DMS153 (cell line): Measurements from ENCODE around the gene CCDC158.
"Not testable (repeated sequence)": the region's sequence is repeated elsewhere in the genome, so short reads cannot be mapped to it uniquely, and the experiment has no call there.

Source experiments
- DNase-seq: peaks from one replicate; lab custom pipeline; 2025; lab: John Stamatoyannopoulos, UW

The CCDC158 gene

GRCh38 chr4:76430519-76431388 is 9.8 kb upstream of the CCDC158 start:
- DNase-seq = peak; percentile 23

- DNase-seq = no peak
These were observed 8.7 kb upstream of the CCDC158 start for GRCh38 chr4:76429636-76430035.

DNA sequence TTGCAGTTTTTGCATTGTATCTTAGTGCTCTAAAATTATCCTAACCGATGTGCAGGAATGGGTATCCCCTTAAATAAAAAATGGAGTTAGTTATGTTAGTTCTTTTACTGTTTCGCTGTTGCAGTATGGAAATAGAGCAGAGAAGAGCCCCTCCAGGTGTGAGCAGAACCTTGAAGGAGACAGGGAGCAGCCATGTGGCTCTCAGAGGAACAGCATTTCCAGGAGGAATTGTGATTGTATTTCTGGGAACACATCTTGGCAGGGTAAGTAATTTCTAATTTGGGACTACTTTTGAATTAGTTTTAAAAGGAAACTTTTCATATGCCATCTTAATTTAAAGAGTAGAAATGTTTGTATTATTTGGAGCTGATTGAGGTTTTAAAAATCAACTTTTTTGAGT is 5.3 kb upstream of the CCDC158 start:
- DNase-seq = no peak

DNA sequence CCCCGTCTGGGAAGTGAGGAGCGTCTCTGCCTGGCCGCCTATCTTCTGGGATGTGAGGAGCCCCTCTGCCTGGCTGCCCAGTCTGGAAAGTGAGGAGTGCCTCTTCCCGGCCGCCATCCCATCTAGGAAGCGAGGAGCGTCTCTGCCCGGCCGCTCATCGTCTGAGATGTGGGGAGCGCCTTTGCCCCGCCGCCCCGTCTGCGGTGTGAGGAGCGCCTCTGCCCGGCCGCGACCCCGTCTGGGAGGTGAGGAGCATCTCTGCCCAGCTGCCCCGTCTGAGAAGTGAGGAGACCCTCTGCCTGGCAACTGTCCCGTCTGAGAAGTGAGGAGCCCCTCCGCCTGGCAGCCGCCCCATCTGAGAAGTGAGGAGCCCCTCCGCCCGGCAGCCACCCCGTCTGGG is 2.2 kb upstream of the CCDC158 start:
- not testable (repeated sequence) for DNase-seq

GRCh38 chr4:76420188-76420761 is 666 bp downstream of the CCDC158 start:
- no peak for DNase-seq

- no peak for DNase-seq
These were observed 10.3 kb downstream of the CCDC158 start for GRCh38 chr4:76410636-76411035.

DNA sequence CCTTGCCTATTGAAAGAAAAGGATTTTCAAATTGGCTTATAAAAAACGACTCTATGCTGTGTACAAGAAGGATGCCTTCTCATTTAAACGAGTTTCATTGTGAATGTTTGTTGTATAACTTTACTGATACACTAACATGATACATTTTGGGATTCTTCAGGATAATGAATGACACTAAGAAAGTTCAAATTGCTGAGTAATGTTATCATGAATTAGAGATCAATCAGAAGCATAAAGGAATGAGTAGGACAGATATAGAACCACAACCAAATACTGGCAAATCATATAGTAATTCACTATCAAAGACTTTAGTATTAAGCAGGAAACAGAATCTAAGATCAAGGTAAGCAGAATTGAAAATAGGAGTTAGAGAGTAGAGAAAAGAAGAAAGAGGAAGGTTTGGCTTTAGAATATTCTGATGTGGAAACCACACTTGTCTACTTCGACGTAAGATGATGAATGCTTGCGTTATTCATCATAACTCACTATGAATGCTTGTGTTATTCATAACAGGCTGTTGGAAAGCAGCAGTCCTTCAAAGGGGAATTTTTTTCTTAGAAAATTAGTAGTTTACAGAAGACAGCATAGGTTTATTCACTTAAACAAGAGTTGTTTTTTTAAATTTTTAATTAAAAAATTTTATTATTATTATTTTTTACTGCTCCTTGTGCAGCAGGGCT is 13.4 kb downstream of the CCDC158 start:
- DNase-seq = no peak

DNA sequence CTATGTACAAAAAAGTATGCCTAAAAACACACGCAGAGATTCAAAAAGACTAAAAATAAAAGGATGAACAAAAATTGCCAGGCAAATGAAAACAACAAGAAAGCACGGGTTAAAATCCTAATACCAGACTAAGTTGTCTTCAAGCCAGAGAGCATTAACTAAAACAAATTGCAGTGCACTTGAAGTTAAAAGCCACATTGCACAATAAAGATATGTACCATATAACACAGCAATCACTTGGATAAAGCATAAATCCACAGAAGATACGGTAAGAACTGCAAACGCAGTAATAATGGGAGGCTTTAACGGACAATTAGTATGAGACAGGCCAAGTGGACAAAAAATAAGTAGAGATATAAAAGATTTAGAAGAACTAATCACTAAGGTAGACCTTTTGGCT is 14.9 kb downstream of the CCDC158 start:
- no peak for DNase-seq

GRCh38 chr4:76401654-76402053 is 19.3 kb downstream of the CCDC158 start:
- DNase-seq = no peak

DNA sequence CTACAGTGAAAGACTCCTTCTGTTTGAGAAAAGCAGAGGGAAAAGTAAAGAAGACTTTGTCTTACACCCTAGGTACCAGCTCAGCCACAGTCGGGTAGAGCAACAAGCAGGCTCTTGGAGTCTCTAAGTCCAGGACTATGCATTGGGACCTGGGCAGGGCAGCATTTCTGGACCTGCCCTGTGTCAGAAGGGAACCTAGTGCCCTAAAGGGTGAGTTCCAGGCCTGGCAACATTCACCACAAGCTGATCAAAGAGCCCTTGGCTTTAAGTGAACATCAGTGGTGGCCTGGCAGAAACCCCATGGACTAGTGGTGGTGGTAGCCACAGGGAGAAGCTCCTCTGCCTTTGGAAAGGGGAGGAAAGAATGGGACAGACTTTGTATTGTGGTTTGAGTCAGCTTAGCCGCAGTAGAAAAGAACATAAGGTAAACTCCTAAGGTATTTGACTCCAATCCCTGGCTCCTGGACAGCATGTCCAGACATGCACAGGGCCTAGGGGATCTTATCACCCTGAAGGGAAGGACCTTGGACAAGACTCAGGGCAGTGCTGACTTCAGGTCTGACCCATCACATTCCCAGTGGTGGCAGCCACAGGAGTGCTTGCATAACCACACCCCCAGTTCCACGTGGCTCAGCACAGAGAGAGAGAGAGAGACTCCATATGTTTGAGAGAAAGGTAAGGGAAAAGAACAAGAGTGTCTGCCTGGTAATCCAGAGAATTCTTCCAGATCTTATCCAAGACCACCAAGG is 32.6 kb downstream of the CCDC158 start:
- no peak for DNase-seq

- no peak for DNase-seq
These were observed 34.2 kb downstream of the CCDC158 start for GRCh38 chr4:76386566-76387305.

DNA sequence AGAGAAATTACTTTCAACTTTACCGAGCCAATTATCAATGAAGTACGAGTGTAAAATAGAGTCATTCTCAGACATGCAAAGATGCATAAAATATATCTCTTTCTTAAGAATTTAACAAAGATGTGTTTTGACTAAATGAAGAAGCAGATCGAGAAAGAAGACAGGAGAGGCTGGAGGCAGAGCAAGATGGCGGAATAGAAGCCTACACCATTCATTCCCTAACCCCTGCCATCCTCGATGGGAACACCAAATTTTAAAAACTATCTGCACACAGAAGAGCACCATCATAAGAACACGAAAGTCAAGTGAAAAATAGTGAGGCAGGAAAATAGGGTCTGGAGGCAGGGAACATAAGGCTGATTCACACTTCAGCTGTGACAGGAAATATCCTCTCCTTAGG is 35.0 kb downstream of the CCDC158 start:
- DNase-seq = no peak

- DNase-seq = no peak
These were observed 36.9 kb downstream of the CCDC158 start for GRCh38 chr4:76384052-76384451.

DNA sequence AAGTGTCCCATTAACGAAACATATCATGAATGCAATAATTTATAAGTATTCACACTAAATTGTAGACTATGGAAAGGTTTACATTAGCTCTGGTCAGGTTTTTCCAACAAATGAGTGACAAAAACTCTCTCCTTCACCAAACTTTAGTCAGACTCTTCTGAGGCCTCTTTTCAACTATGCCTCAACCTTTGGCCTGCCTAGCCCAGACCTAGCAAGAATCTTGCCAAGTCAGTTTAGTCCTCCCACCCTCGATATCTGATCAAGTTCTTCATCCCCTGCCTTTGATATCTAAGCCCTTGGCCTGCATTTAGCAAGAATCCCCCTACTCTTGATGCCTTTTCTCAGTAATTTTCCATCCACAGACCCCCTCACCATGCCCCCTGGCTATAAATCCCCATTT is 37.9 kb downstream of the CCDC158 start:
- DNase-seq = no peak

GRCh38 chr4:76381986-76382385 is 39.0 kb downstream of the CCDC158 start:
- DNase-seq = no peak

- DNase-seq = no peak
These were observed 40.4 kb downstream of the CCDC158 start for GRCh38 chr4:76380561-76380960.

GRCh38 chr4:76377911-76378310 is 43.0 kb downstream of the CCDC158 start:
- no peak for DNase-seq

GRCh38 chr4:76377481-76377901 is 43.5 kb downstream of the CCDC158 start:
- no peak for DNase-seq

DNA sequence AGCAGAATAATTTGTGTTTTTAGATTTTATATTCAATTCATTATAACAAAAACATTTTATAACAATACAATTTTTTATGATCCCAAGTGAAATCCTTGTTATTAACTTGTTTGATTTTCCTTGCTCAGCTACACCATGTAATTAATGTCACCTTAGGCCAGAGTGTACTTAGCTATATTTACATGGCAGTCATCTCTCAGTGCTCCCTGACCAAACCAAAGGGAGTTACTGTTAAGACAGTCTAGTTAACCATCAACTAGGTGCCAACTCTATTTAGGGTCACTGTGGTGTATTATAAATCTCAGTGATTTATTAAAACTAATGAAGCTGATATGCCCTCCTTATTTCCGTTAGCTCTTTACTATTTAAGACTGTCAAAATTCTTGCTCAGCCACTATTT is 44.4 kb downstream of the CCDC158 start:
- DNase-seq = no peak

DNA sequence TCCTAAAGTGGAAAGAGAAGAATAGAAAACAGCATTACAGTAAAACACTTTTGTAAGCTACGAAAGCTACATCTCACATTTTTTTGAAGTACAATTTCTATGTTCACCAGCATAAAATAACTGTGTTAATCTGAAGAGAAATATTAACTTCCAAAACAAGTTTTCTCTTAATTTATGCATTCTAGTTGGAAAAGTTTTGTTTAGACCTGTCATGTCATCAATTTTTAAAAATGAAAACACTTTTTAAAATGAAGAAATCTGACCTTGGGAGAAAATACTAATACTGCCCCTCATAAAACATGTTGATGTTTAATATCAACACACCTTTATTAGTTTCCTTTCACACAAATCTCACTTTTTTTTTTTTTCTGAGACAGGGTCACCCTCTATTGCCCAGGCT is 45.2 kb downstream of the CCDC158 start:
- DNase-seq = no peak

DNA sequence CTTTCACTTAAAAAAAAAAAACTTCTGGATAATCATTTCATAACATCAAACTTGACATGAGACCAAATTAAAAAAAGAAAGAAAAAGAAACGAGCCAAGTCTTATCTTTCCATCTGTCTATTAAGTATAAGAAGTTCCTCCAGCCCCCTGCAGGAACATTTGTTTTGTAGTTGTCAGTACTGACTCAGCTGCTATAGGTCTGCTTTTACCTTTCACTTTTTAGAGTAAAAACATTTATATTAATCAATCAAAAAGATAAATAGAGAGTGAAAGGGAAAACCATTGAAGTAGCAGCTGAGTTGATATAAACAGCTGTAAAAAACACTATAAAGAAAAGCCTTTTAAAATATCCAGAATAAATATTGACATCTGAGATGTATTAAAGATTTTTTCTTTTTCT is 46.1 kb downstream of the CCDC158 start:
- no peak for DNase-seq
